SU-DHL-6 (cell line): ENCODE data around the gene CADPS.

Experiments used
- EZH2phosphoT487 ChIP-seq: fragments of 200-600 bp; sonication (generic), shearing (Covaris generic); conservative IDR thresholded peaks from 2 replicates; pipeline ENCODE4 v1.6.1; 2018; ENCODE audit warnings: mild to moderate bottlenecking, antibody characterized with exemption, low read length, moderate library complexity, mixed read lengths
- TF ChIP-seq, protein P1 (sequence below): fragments of 200-600 bp; sonication (generic); IDR thresholded peaks from one replicate; pipeline ENCODE4 v1.5.1; 2017; ENCODE audit warnings: antibody characterized with exemption, mild to moderate bottlenecking, low read length, moderate library complexity; ENCODE audit not compliant: insufficient read depth, poor library complexity, severe bottlenecking

DNA sequence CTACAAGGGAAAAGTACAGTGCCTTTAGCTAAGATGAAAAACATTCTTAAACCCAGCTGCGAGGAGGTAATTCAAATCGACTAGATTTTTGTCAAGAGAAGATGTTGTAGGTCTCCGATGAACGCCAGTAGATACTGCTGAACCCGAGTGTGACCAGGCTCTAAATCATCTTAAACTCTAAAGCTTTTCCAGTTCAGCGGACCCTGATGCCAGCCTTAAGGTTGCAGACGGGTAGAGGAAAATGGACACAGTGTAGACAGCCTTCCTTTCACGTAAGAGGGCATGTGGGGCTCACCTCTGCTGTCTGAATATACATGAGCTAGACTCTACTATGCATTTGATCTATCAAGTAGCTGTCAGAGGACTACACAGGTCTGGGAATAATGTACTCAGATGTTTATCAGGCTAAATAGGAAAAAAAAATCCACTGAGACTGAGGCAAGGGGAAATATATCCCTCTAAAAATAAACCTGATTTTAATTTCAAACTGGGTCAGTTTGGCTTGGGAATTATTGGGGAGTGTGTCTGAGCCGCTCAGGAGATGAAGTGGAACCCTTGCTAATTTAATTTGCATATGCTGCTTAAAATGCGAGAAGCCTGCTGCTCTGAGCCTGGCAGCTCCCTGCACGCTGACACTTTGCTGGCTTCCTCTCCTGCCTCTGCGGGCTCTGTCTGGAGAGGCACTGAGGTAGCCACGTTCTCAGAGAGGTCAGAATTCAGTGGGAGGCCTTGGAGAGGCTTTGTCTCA lies 151.9 kb downstream of the CADPS start:
- TF ChIP-seq, protein P1, sequence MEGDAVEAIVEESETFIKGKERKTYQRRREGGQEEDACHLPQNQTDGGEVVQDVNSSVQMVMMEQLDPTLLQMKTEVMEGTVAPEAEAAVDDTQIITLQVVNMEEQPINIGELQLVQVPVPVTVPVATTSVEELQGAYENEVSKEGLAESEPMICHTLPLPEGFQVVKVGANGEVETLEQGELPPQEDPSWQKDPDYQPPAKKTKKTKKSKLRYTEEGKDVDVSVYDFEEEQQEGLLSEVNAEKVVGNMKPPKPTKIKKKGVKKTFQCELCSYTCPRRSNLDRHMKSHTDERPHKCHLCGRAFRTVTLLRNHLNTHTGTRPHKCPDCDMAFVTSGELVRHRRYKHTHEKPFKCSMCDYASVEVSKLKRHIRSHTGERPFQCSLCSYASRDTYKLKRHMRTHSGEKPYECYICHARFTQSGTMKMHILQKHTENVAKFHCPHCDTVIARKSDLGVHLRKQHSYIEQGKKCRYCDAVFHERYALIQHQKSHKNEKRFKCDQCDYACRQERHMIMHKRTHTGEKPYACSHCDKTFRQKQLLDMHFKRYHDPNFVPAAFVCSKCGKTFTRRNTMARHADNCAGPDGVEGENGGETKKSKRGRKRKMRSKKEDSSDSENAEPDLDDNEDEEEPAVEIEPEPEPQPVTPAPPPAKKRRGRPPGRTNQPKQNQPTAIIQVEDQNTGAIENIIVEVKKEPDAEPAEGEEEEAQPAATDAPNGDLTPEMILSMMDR, result no peak
- no peak for TF ChIP-seq EZH2phosphoT487
